Measurements from ENCODE around the gene ZNF326.

ZNF326 gene, protein sequence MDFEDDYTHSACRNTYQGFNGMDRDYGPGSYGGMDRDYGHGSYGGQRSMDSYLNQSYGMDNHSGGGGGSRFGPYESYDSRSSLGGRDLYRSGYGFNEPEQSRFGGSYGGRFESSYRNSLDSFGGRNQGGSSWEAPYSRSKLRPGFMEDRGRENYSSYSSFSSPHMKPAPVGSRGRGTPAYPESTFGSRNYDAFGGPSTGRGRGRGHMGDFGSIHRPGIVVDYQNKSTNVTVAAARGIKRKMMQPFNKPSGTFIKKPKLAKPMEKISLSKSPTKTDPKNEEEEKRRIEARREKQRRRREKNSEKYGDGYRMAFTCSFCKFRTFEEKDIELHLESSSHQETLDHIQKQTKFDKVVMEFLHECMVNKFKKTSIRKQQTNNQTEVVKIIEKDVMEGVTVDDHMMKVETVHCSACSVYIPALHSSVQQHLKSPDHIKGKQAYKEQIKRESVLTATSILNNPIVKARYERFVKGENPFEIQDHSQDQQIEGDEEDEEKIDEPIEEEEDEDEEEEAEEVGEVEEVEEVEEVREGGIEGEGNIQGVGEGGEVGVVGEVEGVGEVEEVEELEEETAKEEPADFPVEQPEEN

DNA sequence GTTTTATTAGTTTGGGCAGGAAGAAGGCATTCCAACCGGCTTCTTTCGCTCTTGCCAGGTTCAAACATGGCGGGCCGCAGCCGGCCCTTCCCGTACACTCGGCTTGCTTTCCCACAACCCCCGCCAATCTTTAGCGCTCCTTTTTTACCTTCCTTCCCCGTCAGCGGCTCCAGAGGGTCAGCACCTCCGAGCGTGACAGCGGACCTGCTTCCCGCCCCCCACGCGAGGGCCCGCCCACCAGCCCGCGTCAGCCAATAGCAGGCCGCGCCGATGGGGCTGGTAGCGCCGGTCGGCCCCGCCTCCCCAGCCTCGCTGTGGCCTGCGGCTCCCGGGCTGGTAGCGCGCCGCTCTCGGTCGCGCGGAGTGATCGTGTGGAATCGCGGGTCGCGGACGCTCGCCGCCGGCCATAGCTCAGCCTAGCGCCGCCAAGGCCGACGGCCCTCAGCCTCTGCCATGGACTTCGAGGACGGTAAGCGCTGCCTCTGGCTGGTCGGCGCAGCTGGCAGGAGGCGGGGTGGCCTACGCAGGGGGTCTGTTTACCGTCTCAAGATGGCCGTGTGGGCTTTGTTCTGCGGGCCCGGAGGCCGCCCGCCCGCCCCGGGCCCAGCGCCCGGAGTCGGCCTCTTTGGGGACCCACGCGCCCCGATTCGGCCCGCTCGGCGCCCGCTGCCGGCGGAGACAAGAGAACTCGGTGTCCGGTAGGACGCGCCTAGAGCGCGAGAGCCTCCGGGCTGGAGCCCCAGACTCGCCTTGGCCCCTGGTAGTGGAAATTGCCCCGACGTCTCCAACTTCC lies at the start of gene ZNF326:
ZNF326 (plus strand) TSS at position 306 of the 793 bp plus-strand sequence; CDS start at position 454, 148 bp downstream.
- peak; percentile 99 for DNase-seq (ENCODE audit: low read depth, low spot score)

GRCh38 chr1:89945852-89946476 lies 48.9 kb upstream of the ZNF326 start:
- no peak for DNase-seq (ENCODE audit: low read depth, low spot score)

- DNase-seq (ENCODE audit: low read depth, low spot score): no peak
These were observed 48.4 kb upstream of the ZNF326 start for GRCh38 chr1:89946532-89946931.

DNA sequence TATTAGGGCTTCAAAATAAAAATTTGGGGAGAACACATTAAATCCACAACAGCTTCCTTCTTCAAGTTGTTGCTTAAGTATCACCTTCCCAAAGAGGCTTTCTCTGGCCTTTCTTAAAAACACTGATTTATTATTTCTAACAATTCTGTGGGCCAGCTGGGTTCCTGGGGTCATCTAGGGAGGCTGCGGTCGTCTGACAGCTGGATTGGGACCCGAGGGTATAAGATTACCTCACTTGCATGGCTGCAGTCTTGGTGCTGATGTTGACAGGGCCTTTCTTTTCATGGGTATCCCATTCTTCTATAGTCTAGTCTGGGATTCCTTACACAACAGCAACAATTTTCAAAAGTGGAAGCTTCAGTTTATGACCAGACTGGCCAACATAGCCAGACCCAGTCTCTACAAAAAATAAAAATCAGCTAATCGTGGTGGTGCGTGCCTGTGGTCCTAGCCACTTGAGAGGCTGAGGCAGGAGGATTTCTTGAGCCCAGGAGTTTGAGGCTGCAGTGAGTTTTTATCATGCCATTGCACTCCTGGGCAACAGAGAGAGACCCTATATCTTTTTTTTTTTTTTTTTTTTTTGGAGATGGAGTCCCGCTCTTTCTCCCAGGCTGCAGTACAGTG lies 46.1 kb upstream of the ZNF326 start:
- DNase-seq (ENCODE audit: low read depth, low spot score): no peak

DNA sequence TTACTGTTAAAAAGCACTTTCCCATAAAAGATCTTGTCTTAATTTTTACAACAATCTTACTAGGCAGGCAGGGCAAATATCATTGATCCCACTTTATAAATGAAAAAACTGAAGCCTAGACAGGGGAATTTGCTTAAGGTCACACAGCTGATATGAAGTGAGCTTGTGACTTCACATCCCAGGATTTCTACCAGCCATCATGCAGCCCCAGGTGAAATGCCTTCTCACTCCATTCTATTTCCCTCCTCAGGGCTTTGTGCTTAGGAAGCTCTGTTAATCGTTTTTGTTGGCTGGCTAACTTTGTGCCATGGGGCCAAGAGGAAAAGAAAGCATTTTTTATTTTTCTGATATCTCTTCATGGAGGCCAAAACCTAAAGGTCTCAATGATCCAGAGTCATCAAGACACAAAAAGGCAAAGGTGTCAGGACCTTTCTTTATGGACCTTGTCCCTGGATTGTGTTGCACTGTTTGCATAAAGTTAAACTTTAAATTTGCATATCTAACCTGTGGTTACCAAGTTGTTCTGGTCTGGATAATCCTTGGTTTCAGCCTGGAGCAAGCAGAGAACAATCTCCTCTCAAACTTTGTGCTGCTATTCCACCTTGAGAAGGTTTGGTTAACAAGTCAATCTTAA lies 44.8 kb upstream of the ZNF326 start:
- no peak for DNase-seq (ENCODE audit: low read depth, low spot score)

GRCh38 chr1:89950703-89951102 lies 44.2 kb upstream of the ZNF326 start:
- DNase-seq (ENCODE audit: low read depth, low spot score): no peak

GRCh38 chr1:89951766-89952604 lies 42.9 kb upstream of the ZNF326 start:
- DNase-seq (ENCODE audit: low read depth, low spot score): peak; percentile 75

- no peak for DNase-seq (ENCODE audit: low read depth, low spot score)
These were observed 42.2 kb upstream of the ZNF326 start for GRCh38 chr1:89952605-89953130.

DNA sequence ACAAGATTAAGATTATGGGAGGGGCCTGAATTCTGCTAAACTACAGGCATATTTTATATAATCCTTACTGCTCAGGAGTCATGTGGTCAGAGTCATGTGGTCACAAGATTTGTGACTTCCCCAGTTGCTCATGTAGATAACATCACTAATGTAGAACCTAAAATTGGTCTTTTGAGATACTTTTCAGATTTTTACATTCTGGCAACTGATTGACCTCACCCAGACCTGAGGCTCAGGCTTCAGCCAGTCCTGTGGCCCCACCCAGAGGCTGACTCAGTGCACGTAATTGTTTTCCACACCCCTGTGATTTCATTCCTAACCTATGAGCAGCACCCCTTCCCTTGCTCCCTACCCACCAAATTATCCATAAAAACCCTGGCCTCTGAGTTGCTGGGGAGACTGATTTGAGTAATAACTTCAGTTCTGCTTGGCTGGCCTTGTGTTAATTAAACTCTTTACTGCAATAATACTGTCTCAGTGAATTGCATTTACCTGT lies 41.7 kb upstream of the ZNF326 start:
- DNase-seq (ENCODE audit: low read depth, low spot score): peak; percentile 91

- no peak for DNase-seq (ENCODE audit: low read depth, low spot score)
These were observed 41.0 kb upstream of the ZNF326 start for GRCh38 chr1:89953929-89954328.

GRCh38 chr1:89954401-89954800 lies 40.5 kb upstream of the ZNF326 start:
- no peak for DNase-seq (ENCODE audit: low read depth, low spot score)

DNA sequence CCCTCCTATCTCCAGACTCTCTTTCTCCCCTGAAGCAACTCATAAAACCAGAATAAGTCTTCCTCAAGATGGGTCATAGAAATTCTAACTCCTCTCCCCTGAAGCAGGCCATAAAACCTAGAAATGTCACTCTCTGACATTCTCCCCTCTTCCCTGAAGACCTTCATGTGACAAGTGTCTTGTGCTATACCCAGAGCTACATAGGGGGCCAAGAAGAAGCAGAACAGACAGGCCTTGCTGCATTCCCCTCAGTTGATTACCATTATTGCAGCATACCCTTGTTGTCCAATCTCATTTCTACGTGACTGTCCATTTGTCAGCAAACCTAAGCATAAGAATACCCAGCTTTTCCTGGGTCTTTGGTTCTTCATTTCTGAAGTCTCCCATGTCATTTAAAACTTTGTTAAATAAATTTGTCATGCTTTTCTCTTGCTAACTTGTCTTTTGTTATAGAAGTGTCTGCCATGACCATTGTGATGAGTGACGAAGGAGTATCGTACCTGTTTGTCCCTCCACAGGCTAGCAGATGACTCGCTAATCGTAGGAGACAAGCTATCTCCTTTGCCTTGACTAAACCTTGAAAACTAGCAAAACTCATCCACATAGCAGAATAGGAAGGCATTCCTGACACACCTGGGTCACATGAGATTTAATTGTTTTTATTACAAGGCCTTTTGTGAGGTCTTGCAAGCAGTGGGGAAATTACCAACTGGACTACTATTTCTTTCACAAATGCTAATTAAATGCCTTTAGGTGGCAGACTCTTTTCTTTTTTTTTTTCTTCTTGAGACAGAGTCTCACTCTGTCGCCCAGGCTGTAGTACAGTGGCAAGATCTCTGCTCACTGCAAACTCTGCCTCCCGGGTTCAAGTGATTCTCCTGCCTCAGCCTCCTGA lies 39.4 kb upstream of the ZNF326 start:
- no peak for DNase-seq (ENCODE audit: low read depth, low spot score)

- no peak for DNase-seq (ENCODE audit: low read depth, low spot score)
These were observed 37.8 kb upstream of the ZNF326 start for GRCh38 chr1:89957107-89957506.

- no peak for DNase-seq (ENCODE audit: low read depth, low spot score)
These were observed 35.9 kb upstream of the ZNF326 start for GRCh38 chr1:89958851-89959654.

GRCh38 chr1:89959719-89960118 lies 35.2 kb upstream of the ZNF326 start:
- DNase-seq (ENCODE audit: low read depth, low spot score): no peak

DNA sequence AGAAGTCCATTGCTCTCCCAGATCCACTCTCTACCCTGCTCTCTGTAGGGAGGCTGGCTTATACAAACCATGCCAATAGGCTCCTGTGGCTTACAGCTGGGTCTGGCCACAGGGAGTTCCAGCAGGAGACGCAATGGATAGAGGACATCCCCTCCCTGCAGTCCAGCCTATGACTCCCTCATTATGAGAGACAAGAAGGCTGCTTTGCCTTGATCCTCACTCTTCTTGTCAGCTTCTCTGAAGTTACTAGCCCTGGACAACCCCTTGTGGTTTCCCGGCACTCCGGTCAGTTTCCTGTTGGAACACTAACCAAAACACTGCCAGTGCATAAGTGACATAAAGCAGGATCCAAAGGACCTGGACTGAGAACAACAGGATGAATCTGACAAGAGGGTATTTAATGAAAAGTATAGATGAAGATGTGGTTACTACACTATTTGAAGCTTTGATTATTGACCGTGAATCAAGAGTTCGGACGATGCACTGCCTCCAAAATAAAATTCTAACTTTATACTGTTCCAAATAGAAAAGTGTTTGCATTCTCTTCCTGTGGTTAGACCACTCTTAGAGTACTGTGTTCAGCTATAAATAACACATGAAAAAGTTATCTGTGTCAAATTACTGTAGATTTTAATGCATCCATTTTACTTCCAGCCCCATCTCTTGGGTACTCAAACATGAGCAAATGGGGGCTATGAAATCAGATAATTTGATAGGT lies 32.7 kb upstream of the ZNF326 start:
- peak; percentile 60 for DNase-seq (ENCODE audit: low read depth, low spot score)

- no peak for DNase-seq (ENCODE audit: low read depth, low spot score)
These were observed 32.2 kb upstream of the ZNF326 start for GRCh38 chr1:89962742-89963075.

All from astrocyte of the hippocampus (primary cell).